ENCODE data around the gene RAB9A.

DNA sequence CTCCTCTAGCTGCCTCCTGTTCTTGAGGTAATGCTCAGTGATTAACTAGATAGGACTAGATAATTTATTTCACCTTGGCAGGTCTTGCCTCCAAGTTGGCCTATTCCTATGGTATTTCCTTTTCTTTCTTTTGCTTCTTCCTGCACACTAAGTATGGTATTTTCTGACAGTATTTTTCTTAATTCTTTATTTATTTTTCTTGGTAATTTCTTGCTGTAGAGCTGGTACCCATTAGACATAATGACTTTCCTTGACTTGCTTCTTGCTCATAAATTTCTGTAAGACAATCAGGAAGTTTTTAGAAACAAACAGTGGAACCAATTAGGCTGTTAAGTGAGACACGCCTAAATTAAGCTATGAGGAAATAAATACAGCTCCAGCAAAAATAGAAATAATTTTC, 9.5 kb downstream of the RAB9A start:
- TF ChIP-seq CREB1 (CRISPR knock-in tag; IDR thresholded peaks at IDR 0.05) (no peak), ETV6 (CRISPR knock-in tag; IDR thresholded peaks at IDR 0.05) (no peak), E2F4 (CRISPR knock-in tag; IDR thresholded peaks at IDR 0.05; ENCODE audit: borderline replicate concordance, low read depth) (no peak), CREM (CRISPR knock-in tag; IDR thresholded peaks at IDR 0.05) (no peak), CTCF (IDR thresholded peaks at IDR 0.05) (no peak), GABPB1 (CRISPR knock-in tag; IDR thresholded peaks at IDR 0.05) (no peak), ZBTB21 (CRISPR knock-in tag; IDR thresholded peaks at IDR 0.05; ENCODE audit: borderline replicate concordance) (no peak)
- TF ChIP-seq, protein P1, sequence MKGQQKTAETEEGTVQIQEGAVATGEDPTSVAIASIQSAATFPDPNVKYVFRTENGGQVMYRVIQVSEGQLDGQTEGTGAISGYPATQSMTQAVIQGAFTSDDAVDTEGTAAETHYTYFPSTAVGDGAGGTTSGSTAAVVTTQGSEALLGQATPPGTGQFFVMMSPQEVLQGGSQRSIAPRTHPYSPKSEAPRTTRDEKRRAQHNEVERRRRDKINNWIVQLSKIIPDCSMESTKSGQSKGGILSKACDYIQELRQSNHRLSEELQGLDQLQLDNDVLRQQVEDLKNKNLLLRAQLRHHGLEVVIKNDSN (CRISPR knock-in tag; IDR thresholded peaks at IDR 0.05), result no peak
